GM06990 (cell line): ENCODE results near the gene THAP3.

ENCODE experiments used
- DNase-seq: peaks from one replicate; pipeline ENCODE4 v3.0.0-alpha.2; 2011; ENCODE audit not compliant: insufficient read length; ENCODE audit errors: extremely low read depth
- H3K27me3 ChIP-seq: replicated peaks from 2 replicates; pipeline ENCODE4 v1.6.0; 2011; ENCODE audit warnings: low read length; ENCODE audit not compliant: control insufficient read depth, insufficient read depth
- H3K36me3 ChIP-seq: 2 replicates; pipeline ENCODE4 v1.5.1; 2011; ENCODE audit warnings: low read length; ENCODE audit not compliant: control insufficient read depth, insufficient read depth
- H3K4me3 ChIP-seq: replicated peaks from 2 replicates; pipeline ENCODE4 v1.5.1; 2011; ENCODE audit warnings: low read depth, mild to moderate bottlenecking, control low read depth, low read length
- CTCF ChIP-seq: IDR thresholded peaks from 2 replicates; pipeline ENCODE4 v1.5.1; 2011; ENCODE audit warnings: low read length, control low read depth, mild to moderate bottlenecking, inconsistent platforms; ENCODE audit not compliant: insufficient read depth, poor library complexity, severe bottlenecking

THAP3 gene

GRCh38 chr1:6590046-6590445 is 34.6 kb upstream of the THAP3 start:
- Histone ChIP-seq H3K4me3 (no peak overlapping the region), H3K36me3 (peaks cover 38% of the 10 kb centered on the region), H3K27me3 (no peaks in the 10 kb centered on the region)
- no peak for DNase-seq
- TF ChIP-seq CTCF, result no peak

GRCh38 chr1:6591222-6591621 is 33.4 kb upstream of the THAP3 start:
- H3K4me3 ChIP-seq, result no peak overlapping the region
- no peak for TF ChIP-seq CTCF
- H3K36me3 ChIP-seq, result peaks cover 44% of the 10 kb centered on the region
- no peak for DNase-seq
- no peaks in the 10 kb centered on the region for H3K27me3 ChIP-seq

GRCh38 chr1:6591644-6592043 is 33.0 kb upstream of the THAP3 start:
- no peak for TF ChIP-seq CTCF
- peaks cover 47% of the 10 kb centered on the region for H3K36me3 ChIP-seq
- no peak for DNase-seq

GRCh38 chr1:6592441-6592840 is 32.2 kb upstream of the THAP3 start:
- no peak for DNase-seq
- no peaks in the 10 kb centered on the region for H3K27me3 ChIP-seq
- peaks cover 45% of the 10 kb centered on the region for H3K36me3 ChIP-seq
- H3K4me3 ChIP-seq, result no peak overlapping the region
- TF ChIP-seq CTCF, result no peak

More at GRCh38 chr1:6591644-6592043, 33.0 kb upstream of the THAP3 start:
- Histone ChIP-seq H3K4me3 (no peak overlapping the region), H3K27me3 (no peaks in the 10 kb centered on the region)

- DNase-seq, result no peak
- peaks cover 41% of the 10 kb centered on the region for H3K36me3 ChIP-seq
Observed at GRCh38 chr1:6592865-6593593, 31.6 kb upstream of the THAP3 start.

More at GRCh38 chr1:6592865-6593593, 31.6 kb upstream of the THAP3 start:
- Histone ChIP-seq H3K27me3 (no peaks in the 10 kb centered on the region), H3K4me3 (no peak overlapping the region)
- no peak for TF ChIP-seq CTCF
